ENCODE measurements around the gene KCNMB1. TPM values are rescaled to one million over a fixed set of nuclear protein-coding genes. Genes with fewer than 3 reads are reported as not detected.

The KCNMB1 gene
- total and polyA plus RNA-seq, 2 of the 13 experiments (the other 11 are each of a cell fraction or from before 2014, with no cell fraction given), result not detected

DNA sequence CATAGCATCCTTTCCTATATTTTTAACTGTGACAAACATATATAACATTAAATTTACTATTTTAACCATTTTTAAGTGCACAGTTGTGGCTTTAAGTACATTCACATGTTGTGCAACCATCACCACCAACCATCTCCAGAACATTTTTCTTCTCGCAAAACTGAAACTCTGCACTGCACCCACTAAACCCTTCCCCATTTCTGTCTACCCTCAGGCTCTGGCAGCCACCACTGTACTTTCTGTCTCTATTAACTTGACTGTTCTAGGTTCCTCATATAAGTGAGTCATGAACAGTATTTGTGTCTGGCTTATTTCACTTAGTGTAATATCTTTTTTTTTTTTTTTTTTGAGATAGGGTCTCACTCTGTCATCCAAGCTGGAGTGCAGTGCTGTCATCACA, 25.5 kb downstream of the KCNMB1 start:
- POLR2A ChIA-PET, result no interaction called here
- Histone ChIP-seq H4K20me1 (ENCODE audit: insufficient read depth, low read length) (no peaks in the 10 kb centered on the region), H3K27ac (ENCODE audit: extremely low read length, insufficient read depth, low read length) (no peak overlapping the region), H3K79me2 (ENCODE audit: insufficient read depth, low read length) (no peaks in the 10 kb centered on the region), H3K9me3 (ENCODE audit: low read length) (no peaks in the 10 kb centered on the region), H2AFZ (ENCODE audit: low read length) (no peak overlapping the region), H3K36me3 (replicated peaks in 1 of 2; ENCODE audit: control insufficient read depth in 1 of 2, insufficient read depth in 2 of 2, low read length in 2 of 2) (no peaks in the 10 kb centered on the region), H3K9ac (ENCODE audit: insufficient read depth, low read depth, low read length) (no peak overlapping the region), H3K4me3 (replicated peaks in 1 of 3; ENCODE audit: insufficient read depth in 1 of 3, low read depth in 2 of 3, low read length in 3 of 3) (no peak overlapping the region), H3K4me2 (ENCODE audit: low read depth, low read length) (no peak overlapping the region), H3K4me1 (ENCODE audit: insufficient read depth, low read length) (no peaks in the 10 kb centered on the region), H3K27me3 (ENCODE audit: control insufficient read depth in 1 of 2, insufficient read depth in 2 of 2, low read length in 2 of 2) (peaks cover 0 to under 1% of the 10 kb centered on the region in 2 experiments; a peak in 2 of 5 replicates)
- BruUV-seq (replicated peaks), result no TSS peak
- WGBS (ENCODE audit: low lambda C conversion rate), result 38% methylated on average over 1 of the region's 1 CpG
- FAIRE-seq (no peak), DNase-seq (ENCODE audit: low spot score) (no peak), ATAC-seq (no peak)
- CTCF ChIA-PET (ENCODE audit: low intra/inter-chr PET ratio, low total read pairs), result no interaction called here
- in situ Hi-C loops (cut with HindIII; ENCODE audit: extremely low pct_ligation_motif_present, low pct_unique_long_range_greater_than_20kb) (no loop called here), intact Hi-C loops (cut with micrococcal nuclease; ENCODE audit: unreplicated experiment) (no loop called here)
- TF ChIP-seq, protein P1, sequence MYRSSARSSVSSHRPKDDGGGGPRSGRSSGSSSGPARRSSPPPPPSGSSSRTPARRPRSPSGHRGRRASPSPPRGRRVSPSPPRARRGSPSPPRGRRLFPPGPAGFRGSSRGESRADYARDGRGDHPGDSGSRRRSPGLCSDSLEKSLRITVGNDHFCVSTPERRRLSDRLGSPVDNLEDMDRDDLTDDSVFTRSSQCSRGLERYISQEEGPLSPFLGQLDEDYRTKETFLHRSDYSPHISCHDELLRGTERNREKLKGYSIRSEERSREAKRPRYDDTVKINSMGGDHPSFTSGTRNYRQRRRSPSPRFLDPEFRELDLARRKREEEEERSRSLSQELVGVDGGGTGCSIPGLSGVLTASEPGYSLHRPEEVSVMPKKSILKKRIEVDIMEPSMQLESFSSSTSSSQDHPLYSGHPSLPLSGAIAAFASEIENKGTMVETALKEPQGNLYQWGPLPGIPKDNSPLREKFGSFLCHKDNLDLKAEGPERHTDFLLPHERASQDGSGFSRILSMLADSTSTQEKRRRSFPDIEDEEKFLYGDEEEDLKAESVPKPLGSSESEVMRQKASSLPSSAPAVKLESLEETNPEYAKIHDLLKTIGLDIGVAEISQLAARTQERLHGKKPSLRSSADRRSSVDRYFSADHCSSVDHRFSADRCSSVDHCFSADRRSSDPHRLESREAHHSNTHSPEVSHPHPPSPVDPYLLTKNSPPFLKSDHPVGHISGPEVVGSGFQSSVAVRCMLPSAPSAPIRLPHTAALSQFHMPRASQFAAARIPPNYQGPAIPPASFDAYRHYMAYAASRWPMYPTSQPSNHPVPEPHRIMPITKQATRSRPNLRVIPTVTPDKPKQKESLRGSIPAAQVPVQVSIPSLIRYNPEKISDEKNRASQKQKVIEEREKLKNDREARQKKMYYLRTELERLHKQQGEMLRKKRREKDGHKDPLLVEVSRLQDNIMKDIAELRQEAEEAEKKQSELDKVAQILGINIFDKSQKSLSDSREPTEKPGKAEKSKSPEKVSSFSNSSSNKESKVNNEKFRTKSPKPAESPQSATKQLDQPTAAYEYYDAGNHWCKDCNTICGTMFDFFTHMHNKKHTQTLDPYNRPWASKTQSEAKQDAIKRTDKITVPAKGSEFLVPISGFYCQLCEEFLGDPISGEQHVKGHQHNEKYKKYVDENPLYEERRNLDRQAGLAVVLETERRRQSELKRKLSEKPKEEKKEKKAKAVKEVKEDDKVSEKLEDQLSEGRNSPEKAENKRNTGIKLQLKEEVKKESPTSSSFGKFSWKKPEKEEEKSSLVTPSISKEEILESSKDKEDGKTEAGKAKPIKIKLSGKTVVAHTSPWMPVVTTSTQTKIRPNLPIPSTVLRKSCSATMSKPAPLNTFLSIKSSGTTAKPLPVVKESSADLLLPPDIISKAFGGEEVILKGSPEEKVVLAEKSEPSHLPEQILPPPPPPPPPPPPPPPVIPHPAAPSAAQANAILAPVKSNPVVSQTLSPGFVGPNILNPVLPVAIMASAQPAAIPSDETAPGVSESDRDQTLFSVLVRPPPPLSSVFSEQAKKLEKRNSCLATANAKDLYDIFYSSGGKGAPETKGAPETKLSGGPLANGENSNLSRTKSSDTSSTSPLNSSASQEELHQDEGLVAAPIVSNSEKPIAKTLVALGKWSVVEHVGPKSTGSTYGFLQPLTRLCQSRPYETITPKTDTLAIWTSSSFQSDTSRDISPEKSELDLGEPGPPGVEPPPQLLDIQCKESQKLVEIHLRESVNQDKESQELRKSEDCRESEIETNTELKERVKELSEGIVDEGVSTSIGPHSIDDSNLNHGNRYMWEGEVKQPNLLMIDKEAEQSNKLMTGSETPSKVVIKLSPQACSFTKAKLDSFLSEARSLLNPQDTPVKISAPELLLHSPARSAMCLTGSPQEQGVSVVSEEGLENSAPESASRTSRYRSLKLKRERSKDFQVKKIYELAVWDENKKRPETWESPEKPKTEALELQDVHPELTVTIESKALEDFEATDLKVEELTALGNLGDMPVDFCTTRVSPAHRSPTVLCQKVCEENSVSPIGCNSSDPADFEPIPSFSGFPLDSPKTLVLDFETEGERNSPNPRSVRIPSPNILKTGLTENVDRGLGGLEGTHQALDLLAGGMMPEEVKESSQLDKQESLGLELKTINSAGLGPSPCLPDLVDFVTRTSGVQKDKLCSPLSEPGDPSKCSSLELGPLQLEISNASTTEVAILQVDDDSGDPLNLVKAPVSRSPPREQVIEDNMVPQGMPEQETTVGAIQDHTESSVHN (CRISPR knock-in tag; IDR thresholded peaks at IDR 0.05), result no peak
- TF ChIP-seq ZFP36L1 (CRISPR knock-in tag; IDR thresholded peaks at IDR 0.05) (no peak), NCOA2 (CRISPR knock-in tag; IDR thresholded peaks at IDR 0.05) (no peak), ZMAT3 (CRISPR knock-in tag; conservative IDR thresholded peaks at IDR 0.05) (no peak), TRAFD1 (CRISPR knock-in tag; IDR thresholded peaks at IDR 0.05; ENCODE audit: borderline replicate concordance) (no peak), U2AF2 (IDR thresholded peaks at IDR 0.05; ENCODE audit: low read depth, low read length) (no peak)
- TF ChIP-seq, protein P2, sequence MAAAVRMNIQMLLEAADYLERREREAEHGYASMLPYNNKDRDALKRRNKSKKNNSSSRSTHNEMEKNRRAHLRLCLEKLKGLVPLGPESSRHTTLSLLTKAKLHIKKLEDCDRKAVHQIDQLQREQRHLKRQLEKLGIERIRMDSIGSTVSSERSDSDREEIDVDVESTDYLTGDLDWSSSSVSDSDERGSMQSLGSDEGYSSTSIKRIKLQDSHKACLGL (CRISPR knock-in tag; IDR thresholded peaks at IDR 0.05), result no peak
